HG03025 (cell line): ENCODE data around the gene IREB2.
A peak's percentile ranks its signal among the peaks of the same experiment; 100 is the strongest.
"Not testable (repeated sequence)": the region's sequence is repeated elsewhere in the genome, so short reads cannot be mapped to it uniquely, and the experiment has no call there.

Source experiments
- ATAC-seq: cut with Tn5 transposase; IDR thresholded peaks from one replicate; pipeline ENCODE4 v1.9.1; 2021; ENCODE audit warnings: mild to moderate bottlenecking, moderate library complexity; ENCODE audit not compliant: unreplicated experiment, low FRiP score

IREB2 gene

GRCh38 chr15:78437762-78438618, at the start of gene IREB2:
Gene IREB2, plus strand, starts transcription at chr15:78438216. Its CDS starts 122 bp downstream, at chr15:78438338.
- peak; percentile 82 for ATAC-seq

GRCh38 chr15:78388865-78389264, 49.2 kb upstream of the IREB2 start:
- ATAC-seq = no peak

GRCh38 chr15:78389322-78389721, 48.7 kb upstream of the IREB2 start:
- ATAC-seq = no peak

- ATAC-seq = no peak
Observed at GRCh38 chr15:78389738-78390137, 48.3 kb upstream of the IREB2 start.

- no peak for ATAC-seq
Observed at GRCh38 chr15:78390242-78390641, 47.8 kb upstream of the IREB2 start.

- ATAC-seq = no peak
Observed at GRCh38 chr15:78390826-78391225, 47.2 kb upstream of the IREB2 start.

- no peak for ATAC-seq
Observed at GRCh38 chr15:78391781-78392180, 46.2 kb upstream of the IREB2 start.

- ATAC-seq = no peak
Observed at GRCh38 chr15:78392430-78392829, 45.6 kb upstream of the IREB2 start.

GRCh38 chr15:78393137-78393536, 44.9 kb upstream of the IREB2 start:
- ATAC-seq = no peak

- ATAC-seq = no peak
Observed at GRCh38 chr15:78394026-78394425, 44.0 kb upstream of the IREB2 start.

GRCh38 chr15:78394981-78395616, 42.9 kb upstream of the IREB2 start:
- no peak for ATAC-seq

GRCh38 chr15:78396186-78396814, 41.7 kb upstream of the IREB2 start:
- no peak for ATAC-seq

- no peak for ATAC-seq
Observed at GRCh38 chr15:78396976-78397375, 41.0 kb upstream of the IREB2 start.

GRCh38 chr15:78397382-78397781, 40.6 kb upstream of the IREB2 start:
- ATAC-seq = no peak

GRCh38 chr15:78398076-78398825, 39.8 kb upstream of the IREB2 start:
- no peak for ATAC-seq

GRCh38 chr15:78399091-78399490, 38.9 kb upstream of the IREB2 start:
- no peak for ATAC-seq

GRCh38 chr15:78402061-78402610, 35.9 kb upstream of the IREB2 start:
- no peak for ATAC-seq

- no peak for ATAC-seq
Observed at GRCh38 chr15:78404125-78404524, 33.9 kb upstream of the IREB2 start.

- not testable (repeated sequence) for ATAC-seq
Observed at GRCh38 chr15:78404796-78405195, 33.2 kb upstream of the IREB2 start.

- no peak for ATAC-seq
Observed at GRCh38 chr15:78405336-78405924, 32.6 kb upstream of the IREB2 start.
